K562 (cell line): Measurements from ENCODE around the gene ITPR2. TPM values are rescaled to one million over a fixed set of nuclear protein-coding genes. Genes with fewer than 3 reads are reported as not detected.

Source experiments
- C11orf30 ChIP-seq: fragments of 450-650 bp; IDR thresholded peaks from 2 replicates; pipeline ENCODE4 v1.6.1; 2016; ENCODE audit warnings: low read depth, mild to moderate bottlenecking
- CREM ChIP-seq: IDR thresholded peaks from 2 replicates; pipeline ENCODE4 v1.6.1; 2014; ENCODE audit warnings: antibody characterized with exemption, low read depth
- EWSR1 ChIP-seq: fragments of 450-650 bp; IDR thresholded peaks from 2 replicates; pipeline ENCODE4 v1.6.1; 2018; ENCODE audit warnings: borderline replicate concordance, mild to moderate bottlenecking, low read depth, moderate library complexity; ENCODE audit not compliant: partially characterized antibody
- GABPB2 ChIP-seq: fragments of 250-450 bp; sonication (Bioruptor Pico); conservative IDR thresholded peaks from 2 replicates; pipeline ENCODE4 v1.5.1; 2021; ENCODE audit warnings: mild to moderate bottlenecking
- HMBOX1 ChIP-seq: sonication (generic); IDR thresholded peaks from 2 replicates; pipeline ENCODE4 v1.6.1; 2016
- HNRNPH1 ChIP-seq: fragments of 200-400 bp; formaldehyde crosslinking; optimal IDR thresholded peaks from 2 replicates; pipeline ENCODE3; 2017; ENCODE audit warnings: low read depth, mild to moderate bottlenecking, low read length, moderate library complexity
- ILF3 ChIP-seq: fragments of 450-650 bp; IDR thresholded peaks from 2 replicates; pipeline ENCODE4 v1.6.1; 2018; ENCODE audit warnings: antibody characterized with exemption, mild to moderate bottlenecking, moderate library complexity, borderline replicate concordance
- JUNB ChIP-seq: fragments of 450-650 bp; formaldehyde crosslinking; conservative IDR thresholded peaks from 2 replicates; pipeline ENCODE4 v1.4.0; 2020; ENCODE audit warnings: mild to moderate bottlenecking
- JUND ChIP-seq, 2 experiments: IDR thresholded peaks; 2 replicates in 1 of 2; 3 replicates in 1 of 2; pipeline ENCODE4 v1.6.1; 2011; ENCODE audit warnings: borderline replicate concordance in 2 of 2, low read depth in 2 of 2, low read length in 2 of 2, improper control_type of control experiment in 1 of 2, missing biosample characterization in 1 of 2, missing genetic modification characterization in 1 of 2, missing genetic modification reagents in 1 of 2
- NFE2 ChIP-seq: IDR thresholded peaks from 2 replicates; pipeline ENCODE4 v1.6.1; 2014; ENCODE audit warnings: antibody characterized with exemption, low read depth
- NONO ChIP-seq, 2 experiments: fragments of 200-400 bp in 1 of 2; fragments of 450-650 bp in 1 of 2; formaldehyde crosslinking in 1 of 2; IDR thresholded peaks; 2 replicates each; pipeline ENCODE4 v1.6.1; 2017; ENCODE audit warnings: low read depth in 2 of 2, mild to moderate bottlenecking in 2 of 2, moderate library complexity in 2 of 2, low read length in 1 of 2
- SMAD4 ChIP-seq: fragments of 250-450 bp; sonication (Bioruptor Pico); conservative IDR thresholded peaks from 2 replicates; pipeline ENCODE4 v1.8.0; 2021; ENCODE audit warnings: inconsistent platforms, mild to moderate bottlenecking, moderate library complexity
- SMARCC2 ChIP-seq: fragments of 450-650 bp; IDR thresholded peaks from 2 replicates; pipeline ENCODE4 v1.6.1; 2017; ENCODE audit warnings: antibody characterized with exemption, moderate library complexity, mild to moderate bottlenecking, low read depth
- TCF7L2 ChIP-seq: fragments of 150-350 bp; IDR thresholded peaks from 2 replicates; pipeline ENCODE4 v1.6.1; 2016; ENCODE audit warnings: low read depth, mild to moderate bottlenecking, low read length, moderate library complexity
- TCFL5 ChIP-seq: fragments of 250-450 bp; sonication (Bioruptor Pico); conservative IDR thresholded peaks from 2 replicates; pipeline ENCODE4 v1.6.1; 2021; ENCODE audit warnings: mild to moderate bottlenecking, moderate library complexity, matching md5 sums
- ZNF124 ChIP-seq: sonication (generic); formaldehyde crosslinking; IDR thresholded peaks from 2 replicates; pipeline ENCODE4 v1.8.1; 2022; ENCODE audit warnings: missing genetic modification reagents
- ZNF134 ChIP-seq: fragments of 250-450 bp; sonication (Bioruptor Pico); conservative IDR thresholded peaks from 2 replicates; pipeline ENCODE4 v1.4.0; 2020
- ZNF707 ChIP-seq: fragments of 250-450 bp; sonication (Bioruptor Pico); conservative IDR thresholded peaks from 2 replicates; pipeline ENCODE4 v1.8.0; 2022; ENCODE audit warnings: inconsistent platforms, mild to moderate bottlenecking, moderate library complexity
- polyA plus RNA-seq, 8 experiments: library from polyadenylated mRNA; depleted of rRNA in 4 of 8; stranded (reverse) in 5 of 8; unstranded in 3 of 8; fragments of >200 nt; fragmentation: Nextera tagmentation in 2 of 8; fragmentation: Illumina TruSeq in 1 of 8; extraction: Ambion mirVana in 2 of 8; extraction: Trizol in 1 of 8; gene quantifications; 2 replicates each; pipeline versions ENCODE4 v1.2.1 to v1.2.3, GENCODE V29; 2011 to 2014; ENCODE audit warnings: inconsistent platforms in 1 of 8, missing spikeins in 1 of 8
- total RNA-seq, 7 experiments: library from RNA; depleted of rRNA in 6 of 7; stranded (reverse); fragments of >200 nt in 6 of 7; fragmentation: Illumina TruSeq in 2 of 7; extraction: Trizol in 2 of 7; gene quantifications; 2 replicates each; pipeline versions ENCODE4 v1.2.1 to v1.2.3, GENCODE V29; 2011 to 2021; ENCODE audit warnings: low replicate concordance in 1 of 7

The ITPR2 gene
- total and polyA plus RNA-seq, 9 of the 15 experiments (the other 6 are each of a cell fraction or from before 2014, with no cell fraction given), result 0.21 to 3.3 (median 0.95) TPM

GRCh38 chr12:26628234-26628633 is 204.8 kb downstream of the ITPR2 start (continued):
- TF ChIP-seq GABPB2 (no peak), HNRNPH1 (no peak), ZNF707 (CRISPR knock-in tag) (no peak), ZNF124 (no peak), HMBOX1 (peak; percentile 81), TCF7L2 (no peak), JUNB (CRISPR knock-in tag) (peak; percentile 76), SMARCC2 (no peak), CREM (0 out of 2 replicates have a peak, but pooled peaks have one; percentile 11), ILF3 (no peak), C11orf30 (no peak), JUND (IDR thresholded peaks at IDR 0.05; ENCODE audit: borderline replicate concordance, low read depth, low read length) (peak; percentile 82), JUND (tag; IDR thresholded peaks at IDR 0.05; ENCODE audit: borderline replicate concordance, low read depth, low read length) (peak; percentile 70; the same call in 1 of the 3 replicates), NONO (IDR thresholded peaks at IDR 0.05; ENCODE audit: low read depth in 2 of 2, low read length in 1 of 2) (no peak), NFE2 (0 out of 2 replicates have a peak, but pooled peaks have one; percentile 18), TCFL5 (CRISPR knock-in tag) (no peak), EWSR1 (no peak), ZNF134 (CRISPR knock-in tag) (no peak), SMAD4 (CRISPR knock-in tag) (0 out of 2 replicates have a peak, but pooled peaks have one; percentile 11)
